ENCODE results near the gene GALNTL6. TPM values are rescaled to one million over a fixed set of nuclear protein-coding genes. Genes with fewer than 3 reads are reported as not detected.

Gene GALNTL6
- total and polyA plus RNA-seq, 2 donors (not counting 1 experiment from before 2014, with no cell fraction given), result not detected

GRCh38 chr4:172601195-172601594, 788.0 kb downstream of the GALNTL6 start:
- no peaks in the 10 kb centered on the region for H3K9me3 ChIP-seq (ENCODE audit: control insufficient read depth, insufficient read depth, low read depth, low read length)
- no peak overlapping the region for H2AFZ ChIP-seq (ENCODE audit: low read length)
- H3K79me2 ChIP-seq (ENCODE audit: control insufficient read depth, insufficient read depth, low read length), result no peaks in the 10 kb centered on the region
- H3K36me3 ChIP-seq (ENCODE audit: control insufficient read depth, insufficient read depth, low read length), result no peaks in the 10 kb centered on the region
- H3K27ac ChIP-seq (ENCODE audit: insufficient read depth, low read length), result no peak overlapping the region
- H4K20me1 ChIP-seq (ENCODE audit: control insufficient read depth, extremely low read depth, insufficient read depth, low read length), result no peaks in the 10 kb centered on the region
- H3K4me3 ChIP-seq (replicated peaks in 1 of 4; ENCODE audit: control extremely low read depth in 1 of 4, insufficient read depth in 1 of 4, low read depth in 3 of 4, low read length in 4 of 4), result no peak overlapping the region
- TF ChIP-seq EZH2 (IDR thresholded peaks at IDR 0.05; ENCODE audit: low read length, missing control alignments), result no peak
- no peak for TF ChIP-seq CTCF (conservative IDR thresholded peaks at IDR 0.05 in 1 of 2, IDR thresholded peaks at IDR 0.05 in 1 of 2; ENCODE audit: low read depth in 1 of 2, low read length in 2 of 2)
- H3K4me1 ChIP-seq (ENCODE audit: control insufficient read depth, extremely low read depth, insufficient read depth, low read length), result no peaks in the 10 kb centered on the region
- no peak for DNase-seq (ENCODE audit: low read depth in 2 of 2)
- no peak overlapping the region for H3K9ac ChIP-seq (ENCODE audit: insufficient read depth, low read length)
- H3K4me2 ChIP-seq (ENCODE audit: extremely low read depth, insufficient read depth, low read length), result no peak overlapping the region
- H3K27me3 ChIP-seq (ENCODE audit: control insufficient read depth, insufficient read depth, low read length), result no peaks in the 10 kb centered on the region

- no peaks in the 10 kb centered on the region for H3K9me3 ChIP-seq (ENCODE audit: control insufficient read depth, insufficient read depth, low read depth, low read length)
- TF ChIP-seq CTCF (conservative IDR thresholded peaks at IDR 0.05 in 1 of 2, IDR thresholded peaks at IDR 0.05 in 1 of 2; ENCODE audit: low read depth in 1 of 2, low read length in 2 of 2) (no peak), EZH2 (IDR thresholded peaks at IDR 0.05; ENCODE audit: low read length, missing control alignments) (no peak)
- no peaks in the 10 kb centered on the region for H3K79me2 ChIP-seq (ENCODE audit: control insufficient read depth, insufficient read depth, low read length)
- no peak overlapping the region for H3K27ac ChIP-seq (ENCODE audit: insufficient read depth, low read length)
- no peaks in the 10 kb centered on the region for H4K20me1 ChIP-seq (ENCODE audit: control insufficient read depth, extremely low read depth, insufficient read depth, low read length)
- H3K36me3 ChIP-seq (ENCODE audit: control insufficient read depth, insufficient read depth, low read length), result no peaks in the 10 kb centered on the region
- no peak overlapping the region for H3K4me2 ChIP-seq (ENCODE audit: extremely low read depth, insufficient read depth, low read length)
- no peak overlapping the region for H3K9ac ChIP-seq (ENCODE audit: insufficient read depth, low read length)
- no peaks in the 10 kb centered on the region for H3K4me1 ChIP-seq (ENCODE audit: control insufficient read depth, extremely low read depth, insufficient read depth, low read length)
- H2AFZ ChIP-seq (ENCODE audit: low read length), result no peak overlapping the region
- DNase-seq (ENCODE audit: low read depth in 2 of 2), result no peak
- H3K4me3 ChIP-seq (replicated peaks in 1 of 4; ENCODE audit: control extremely low read depth in 1 of 4, insufficient read depth in 1 of 4, low read depth in 3 of 4, low read length in 4 of 4), result no peak overlapping the region
- no peaks in the 10 kb centered on the region for H3K27me3 ChIP-seq (ENCODE audit: control insufficient read depth, insufficient read depth, low read length)
Measured at GRCh38 chr4:172619218-172619617, 806.0 kb downstream of the GALNTL6 start.

- Histone ChIP-seq H3K9me3 (ENCODE audit: control insufficient read depth, insufficient read depth, low read depth, low read length) (no peaks in the 10 kb centered on the region), H3K4me3 (replicated peaks in 1 of 4; ENCODE audit: control extremely low read depth in 1 of 4, insufficient read depth in 1 of 4, low read depth in 3 of 4, low read length in 4 of 4) (no peak overlapping the region), H4K20me1 (ENCODE audit: control insufficient read depth, extremely low read depth, insufficient read depth, low read length) (no peaks in the 10 kb centered on the region), H3K4me1 (ENCODE audit: control insufficient read depth, extremely low read depth, insufficient read depth, low read length) (no peaks in the 10 kb centered on the region), H2AFZ (ENCODE audit: low read length) (no peak overlapping the region), H3K79me2 (ENCODE audit: control insufficient read depth, insufficient read depth, low read length) (no peaks in the 10 kb centered on the region), H3K36me3 (ENCODE audit: control insufficient read depth, insufficient read depth, low read length) (no peaks in the 10 kb centered on the region), H3K9ac (ENCODE audit: insufficient read depth, low read length) (no peak overlapping the region), H3K27me3 (ENCODE audit: control insufficient read depth, insufficient read depth, low read length) (no peaks in the 10 kb centered on the region), H3K27ac (ENCODE audit: insufficient read depth, low read length) (no peak overlapping the region), H3K4me2 (ENCODE audit: extremely low read depth, insufficient read depth, low read length) (no peak overlapping the region)
- TF ChIP-seq EZH2 (IDR thresholded peaks at IDR 0.05; ENCODE audit: low read length, missing control alignments) (no peak), CTCF (conservative IDR thresholded peaks at IDR 0.05 in 1 of 2, IDR thresholded peaks at IDR 0.05 in 1 of 2; ENCODE audit: low read depth in 1 of 2, low read length in 2 of 2) (no peak)
- no peak for DNase-seq (ENCODE audit: low read depth in 2 of 2)
Measured at GRCh38 chr4:172619798-172620197, 806.6 kb downstream of the GALNTL6 start.
